H9 (cell line): ENCODE measurements around the gene COL17A1. TPM values are rescaled to one million over a fixed set of nuclear protein-coding genes. Genes with fewer than 3 reads are reported as not detected.

Experiments
- DNase-seq: peaks from one replicate; pipeline ENCODE4 v3.0.0-alpha.2; 2017
- H2AFZ ChIP-seq: one replicate; pipeline ENCODE4 v1.6.1; 2013; ENCODE audit warnings: mild to moderate bottlenecking, low read length, control low read depth, moderate library complexity
- H2AK5ac ChIP-seq: 2 replicates; pipeline ENCODE4 v1.6.1; 2013; ENCODE audit warnings: low read length, control low read depth, mixed read lengths; ENCODE audit not compliant: insufficient read length
- H2BK120ac ChIP-seq: one replicate; pipeline ENCODE4 v1.6.1; 2013; ENCODE audit warnings: low read depth, mild to moderate bottlenecking, low read length, control low read depth, inconsistent platforms; ENCODE audit not compliant: poor library complexity, severe bottlenecking
- H2BK12ac ChIP-seq: 2 replicates; pipeline ENCODE4 v1.6.1; 2013; ENCODE audit warnings: low read length, control low read depth, mixed read lengths, low read depth; ENCODE audit not compliant: insufficient read length
- H2BK15ac ChIP-seq: 2 replicates; pipeline ENCODE4 v1.6.1; 2013; ENCODE audit warnings: low read depth, low read length, control low read depth
- H2BK20ac ChIP-seq: one replicate; pipeline ENCODE4 v1.6.1; 2013; ENCODE audit warnings: low read depth, mild to moderate bottlenecking, low read length, control low read depth, inconsistent platforms; ENCODE audit not compliant: poor library complexity, severe bottlenecking
- H2BK5ac ChIP-seq: 2 replicates; pipeline ENCODE4 v1.6.1; 2013; ENCODE audit warnings: low read length, control low read depth, mixed read lengths; ENCODE audit not compliant: insufficient read length
- H3K14ac ChIP-seq: 2 replicates; pipeline ENCODE4 v1.6.1; 2013; ENCODE audit warnings: low read length, control low read depth; ENCODE audit not compliant: insufficient read depth
- H3K18ac ChIP-seq: 2 replicates; pipeline ENCODE4 v1.6.1; 2013; ENCODE audit warnings: low read depth, mild to moderate bottlenecking, mixed read lengths, low read length, control low read depth; ENCODE audit not compliant: insufficient read length
- H3K23ac ChIP-seq: 2 replicates; pipeline ENCODE4 v1.6.1; 2013; ENCODE audit warnings: low read length, control low read depth, mixed read lengths, low read depth; ENCODE audit not compliant: insufficient read length
- H3K23me2 ChIP-seq: 2 replicates; pipeline ENCODE4 v1.6.1; 2013; ENCODE audit warnings: low read depth, mild to moderate bottlenecking, mixed read lengths, low read length, control low read depth; ENCODE audit not compliant: insufficient read length, poor library complexity, severe bottlenecking
- H3K27ac ChIP-seq: 2 replicates; pipeline ENCODE4 v1.5.1; 2013; ENCODE audit warnings: low read length, control low read depth, mixed read lengths, low read depth; ENCODE audit not compliant: insufficient read length
- H3K27me3 ChIP-seq: 2 replicates; pipeline ENCODE4 v1.6.1; 2013; ENCODE audit warnings: low read length, control low read depth, inconsistent platforms; ENCODE audit not compliant: insufficient read depth
- H3K4ac ChIP-seq: 2 replicates; pipeline ENCODE4 v1.6.1; 2013; ENCODE audit warnings: low read depth, mild to moderate bottlenecking, control low read depth, inconsistent platforms, low read length, moderate library complexity
- H3K4me1 ChIP-seq: 2 replicates; pipeline ENCODE4 v1.6.1; 2013; ENCODE audit warnings: low read length, control low read depth, inconsistent platforms; ENCODE audit not compliant: insufficient read depth
- H3K4me2 ChIP-seq: 2 replicates; pipeline ENCODE4 v1.6.1; 2013; ENCODE audit warnings: low read length, control low read depth, mixed read lengths; ENCODE audit not compliant: insufficient read length, insufficient read depth
- H3K56ac ChIP-seq: 2 replicates; pipeline ENCODE4 v1.6.1; 2013; ENCODE audit warnings: low read depth, mild to moderate bottlenecking, mixed read lengths, low read length, control low read depth; ENCODE audit not compliant: insufficient read length
- H3K79me1 ChIP-seq: 2 replicates; pipeline ENCODE4 v1.6.1; 2013; ENCODE audit warnings: low read depth, mild to moderate bottlenecking, moderate library complexity, low read length, control low read depth, inconsistent platforms; ENCODE audit not compliant: insufficient read depth, poor library complexity, severe bottlenecking
- H3K79me2 ChIP-seq: 2 replicates; pipeline ENCODE4 v1.6.1; 2013; ENCODE audit warnings: low read length, control low read depth, inconsistent platforms; ENCODE audit not compliant: insufficient read depth
- H3K9ac ChIP-seq: 2 replicates; pipeline ENCODE4 v1.6.1; 2013; ENCODE audit warnings: low read length, control low read depth, mixed read lengths; ENCODE audit not compliant: insufficient read length; ENCODE audit errors: extremely low read depth
- H3K9me3 ChIP-seq: one replicate; pipeline ENCODE4 v1.6.1; 2013; ENCODE audit warnings: low read depth, low read length, inconsistent platforms; ENCODE audit not compliant: control insufficient read depth
- H3T11ph ChIP-seq: one replicate; pipeline ENCODE4 v1.6.1; 2013; ENCODE audit warnings: mild to moderate bottlenecking, low read length, control low read depth, inconsistent platforms
- H4K20me1 ChIP-seq: one replicate; pipeline ENCODE4 v1.6.1; 2013; ENCODE audit not compliant: control insufficient read depth, insufficient read length, insufficient read depth
- H4K5ac ChIP-seq: 2 replicates; pipeline ENCODE4 v1.6.1; 2013; ENCODE audit warnings: low read depth, mild to moderate bottlenecking, mixed read lengths, low read length, control low read depth; ENCODE audit not compliant: insufficient read length
- H4K8ac ChIP-seq: replicated peaks from 2 replicates; pipeline ENCODE4 v1.6.1; 2013; ENCODE audit warnings: low read length, control low read depth, mixed read lengths, low read depth; ENCODE audit not compliant: insufficient read length
- H4K91ac ChIP-seq: 2 replicates; pipeline ENCODE4 v1.6.1; 2013; ENCODE audit warnings: low read depth, mild to moderate bottlenecking, moderate library complexity, mixed read lengths, low read length, control low read depth; ENCODE audit not compliant: insufficient read length
- H3K27ac Mint-ChIP-seq, 3 experiments: 2 replicates in 2 of 3; 3 replicates in 1 of 3; pipeline ENCODE4 v1.8.0; 2020 to 2021; ENCODE audit warnings: mixed read lengths in 3 of 3, mild to moderate bottlenecking in 1 of 3, moderate library complexity in 1 of 3
- H3K27me3 Mint-ChIP-seq: 2 replicates; pipeline ENCODE4 v1.8.0; 2021; ENCODE audit warnings: low read depth, mild to moderate bottlenecking, moderate library complexity, mixed read lengths
- H3K36me3 Mint-ChIP-seq, 3 experiments: 2 replicates in 2 of 3; 3 replicates in 1 of 3; pipeline ENCODE4 v1.8.0; 2020 to 2021; ENCODE audit warnings: low read depth in 3 of 3, mixed read lengths in 3 of 3; ENCODE audit not compliant: insufficient read depth in 1 of 3
- H3K4me1 Mint-ChIP-seq, 2 experiments: 2 replicates each; pipeline ENCODE4 v1.8.0; 2020; ENCODE audit warnings: mixed read lengths in 2 of 2
- H3K4me3 Mint-ChIP-seq, 2 experiments: 2 replicates in 1 of 2; 3 replicates in 1 of 2; pipeline ENCODE4 v1.8.0; 2020 to 2021; ENCODE audit warnings: mild to moderate bottlenecking in 2 of 2, mixed read lengths in 2 of 2, moderate library complexity in 1 of 2
- H3K9me3 Mint-ChIP-seq, 2 experiments: 2 replicates in 1 of 2; 3 replicates in 1 of 2; pipeline ENCODE4 v1.8.0; 2020; ENCODE audit warnings: mild to moderate bottlenecking in 2 of 2, mixed read lengths in 2 of 2, moderate library complexity in 1 of 2
- CTCF ChIP-seq: fragments of 200-600 bp; sonication (generic); conservative IDR thresholded peaks from 3 replicates; pipeline ENCODE4 v1.8.0; 2021; ENCODE audit warnings: antibody characterized with exemption, mild to moderate bottlenecking
- whole genome bisulfite sequencing: extraction: QIAGEN DNeasy Blood & Tissue Kit; methylation state at CpG from one replicate; pipeline ENCODE4 v1.1.7; 2013; ENCODE audit warnings: missing lambda C conversion rate, low lambda C conversion rate, mixed read lengths; ENCODE audit not compliant: insufficient read length; ENCODE audit errors: extremely low coverage; 5-methylcytosine and 5-hydroxymethylcytosine counted together
- total RNA-seq: library from RNA; stranded (reverse); gene quantifications from 2 replicates; pipeline ENCODE4 v1.2.1, GENCODE V29; 2021

The COL17A1 gene
- total RNA-seq, 1 experiment from 2014 or later: 1.9 TPM

GRCh38 chr10:103998805-103999204 is 86.9 kb downstream of the COL17A1 start:
- Histone ChIP-seq H2BK120ac (no peak overlapping the region), H4K8ac (no peak overlapping the region), H3K18ac (no peak overlapping the region), H3K79me2 (no peaks in the 10 kb centered on the region), H4K91ac (no peak overlapping the region), H3K23ac (no peak overlapping the region), H2AFZ (no peak overlapping the region), H3K14ac (no peak overlapping the region), H2BK12ac (no peak overlapping the region), H4K20me1 (no peaks in the 10 kb centered on the region), H2BK5ac (no peak overlapping the region), H3K56ac (no peak overlapping the region), H3K9me3 (no peaks in the 10 kb centered on the region), H3K4me1 (no peaks in the 10 kb centered on the region), H3K4ac (no peak overlapping the region), H2BK20ac (no peak overlapping the region), H3T11ph (no peak overlapping the region), H3K27ac (no peak overlapping the region), H3K79me1 (no peaks in the 10 kb centered on the region), H3K4me2 (no peak overlapping the region), H3K9ac (no peak overlapping the region), H2AK5ac (no peak overlapping the region), H4K5ac (no peak overlapping the region), H3K23me2 (no peaks in the 10 kb centered on the region), H2BK15ac (no peak overlapping the region), H3K27me3 (no peaks in the 10 kb centered on the region)
- WGBS: no CpG with 5 or more reads among the region's 2 CpGs
- H3K36me3 Mint-ChIP-seq: peaks cover 4 to 27% (median 21%) of the 10 kb centered on the region in 3 experiments; a peak in 5 of 7 replicates
- H3K27me3 Mint-ChIP-seq: no peaks in the 10 kb centered on the region
- TF ChIP-seq CTCF: no peak
- no peak overlapping the region for H3K4me3 Mint-ChIP-seq
- DNase-seq: no peak
- no peaks in the 10 kb centered on the region for H3K9me3 Mint-ChIP-seq
- no peak overlapping the region for H3K27ac Mint-ChIP-seq
- H3K4me1 Mint-ChIP-seq: no peaks in the 10 kb centered on the region
